Fibroblast of the aortic adventitia (primary cell): ENCODE data around the gene TTC23. TPM values are rescaled to one million over a fixed set of nuclear protein-coding genes. Genes with fewer than 3 reads are reported as not detected.

Source experiments
- DNase-seq: peaks from one replicate; pipeline ENCODE4 v3.0.0-alpha.2; 2010; ENCODE audit warnings: low read depth
- H3K4me3 ChIP-seq: 2 replicates; pipeline ENCODE4 v1.5.1; 2011; ENCODE audit warnings: low read depth, mild to moderate bottlenecking, control low read depth, low read length, moderate library complexity
- total RNA-seq: library from RNA; depleted of rRNA; stranded (reverse); fragments of >200 nt; gene quantifications from 2 replicates; pipeline ENCODE4 v1.2.3, GENCODE V29; 2012; ENCODE audit warnings: low replicate concordance
- TF ChIP-seq, protein P1 (sequence below): IDR thresholded peaks from 2 replicates; pipeline ENCODE4 v1.5.1; 2011; ENCODE audit warnings: mild to moderate bottlenecking, low read length, control low read depth, inconsistent platforms; ENCODE audit not compliant: insufficient read depth

The TTC23 gene
- total RNA-seq, 1 donor, result 36.7 TPM

DNA sequence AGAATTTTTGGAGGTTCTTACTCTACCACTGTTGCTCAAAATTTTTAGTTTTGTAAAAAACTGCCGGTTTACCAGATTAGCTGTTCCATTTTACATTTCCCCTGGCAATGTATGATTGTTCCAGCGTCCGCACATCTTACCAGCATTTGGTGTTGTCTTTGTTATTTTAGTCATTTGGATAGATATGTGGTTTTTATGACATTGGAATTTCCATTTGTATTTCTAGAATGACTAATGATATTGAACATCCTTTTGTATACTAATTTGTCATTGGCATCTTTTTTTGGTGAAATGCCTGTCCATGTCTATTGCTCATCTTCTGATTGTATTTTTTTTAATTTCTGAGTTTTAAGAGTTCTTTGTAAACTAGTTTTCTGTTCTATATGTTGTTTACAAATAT lies 30.4 kb upstream of the TTC23 start:
- H3K4me3 ChIP-seq, result no peak overlapping the region
- no peak for DNase-seq
- TF ChIP-seq, protein P1, sequence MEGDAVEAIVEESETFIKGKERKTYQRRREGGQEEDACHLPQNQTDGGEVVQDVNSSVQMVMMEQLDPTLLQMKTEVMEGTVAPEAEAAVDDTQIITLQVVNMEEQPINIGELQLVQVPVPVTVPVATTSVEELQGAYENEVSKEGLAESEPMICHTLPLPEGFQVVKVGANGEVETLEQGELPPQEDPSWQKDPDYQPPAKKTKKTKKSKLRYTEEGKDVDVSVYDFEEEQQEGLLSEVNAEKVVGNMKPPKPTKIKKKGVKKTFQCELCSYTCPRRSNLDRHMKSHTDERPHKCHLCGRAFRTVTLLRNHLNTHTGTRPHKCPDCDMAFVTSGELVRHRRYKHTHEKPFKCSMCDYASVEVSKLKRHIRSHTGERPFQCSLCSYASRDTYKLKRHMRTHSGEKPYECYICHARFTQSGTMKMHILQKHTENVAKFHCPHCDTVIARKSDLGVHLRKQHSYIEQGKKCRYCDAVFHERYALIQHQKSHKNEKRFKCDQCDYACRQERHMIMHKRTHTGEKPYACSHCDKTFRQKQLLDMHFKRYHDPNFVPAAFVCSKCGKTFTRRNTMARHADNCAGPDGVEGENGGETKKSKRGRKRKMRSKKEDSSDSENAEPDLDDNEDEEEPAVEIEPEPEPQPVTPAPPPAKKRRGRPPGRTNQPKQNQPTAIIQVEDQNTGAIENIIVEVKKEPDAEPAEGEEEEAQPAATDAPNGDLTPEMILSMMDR, result no peak

DNA sequence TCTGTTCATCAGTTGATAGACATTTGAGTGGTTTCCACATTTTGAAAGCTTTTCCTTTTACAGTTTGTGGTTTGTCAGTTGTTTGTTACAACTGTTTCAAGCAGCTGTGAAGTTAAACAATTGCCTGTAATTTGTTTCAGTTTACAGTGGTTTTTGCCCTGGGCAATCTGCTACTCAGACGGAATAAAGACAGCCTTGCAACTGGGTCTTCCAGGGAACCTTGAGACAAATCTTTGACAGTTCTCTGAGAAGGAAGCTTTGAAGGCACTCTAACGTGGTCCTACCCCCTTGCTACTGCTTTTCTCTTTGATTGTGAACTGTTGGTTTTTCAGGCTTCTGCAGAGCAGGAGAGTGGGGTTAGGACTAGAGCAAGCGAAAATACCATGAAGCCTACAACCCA lies 29.9 kb upstream of the TTC23 start:
- TF ChIP-seq, protein P1, result no peak
- DNase-seq, result no peak
- no peak overlapping the region for H3K4me3 ChIP-seq

GRCh38 chr15:99275525-99276128 lies 26.2 kb upstream of the TTC23 start:
- no peak overlapping the region for H3K4me3 ChIP-seq
- TF ChIP-seq, protein P1, result no peak
- DNase-seq, result no peak

GRCh38 chr15:99275061-99275460 lies 25.7 kb upstream of the TTC23 start:
- DNase-seq, result no peak
- TF ChIP-seq, protein P1, result no peak
- no peak overlapping the region for H3K4me3 ChIP-seq

GRCh38 chr15:99273801-99274200 lies 24.4 kb upstream of the TTC23 start:
- DNase-seq, result no peak
- H3K4me3 ChIP-seq, result no peak overlapping the region
- TF ChIP-seq, protein P1, result no peak

GRCh38 chr15:99268431-99268830 lies 19.1 kb upstream of the TTC23 start:
- DNase-seq, result no peak
- no peak overlapping the region for H3K4me3 ChIP-seq
- TF ChIP-seq, protein P1, result no peak

GRCh38 chr15:99267957-99268356 lies 18.6 kb upstream of the TTC23 start:
- no peak overlapping the region for H3K4me3 ChIP-seq
- DNase-seq, result no peak
- TF ChIP-seq, protein P1, result no peak
